ENCODE measurements around the gene NUP107. TPM values are rescaled to one million over a fixed set of nuclear protein-coding genes. Genes with fewer than 3 reads are reported as not detected.

Gene NUP107
- total RNA-seq, 3 donors from 2014 or later, result 27.7 to 39.6 (median 32.3) TPM

- TF ChIP-seq CTCF (IDR thresholded peaks at IDR 0.05), result no peak
- DNase-seq (no peak), ATAC-seq (no peak)
- H3K36me3 ChIP-seq (ENCODE audit: low read depth), result no peaks in the 10 kb centered on the region
- intact Hi-C loops (cut with DNase I, micrococcal nuclease), result no loop called here
- H3K9me3 ChIP-seq, result no peaks in the 10 kb centered on the region
- H3K4me1 ChIP-seq (ENCODE audit: low read depth), result no peaks in the 10 kb centered on the region
- no peak overlapping the region for H3K4me3 ChIP-seq
Observed at GRCh38 chr12:68775121-68775630, 88.4 kb downstream of the NUP107 start.

DNA sequence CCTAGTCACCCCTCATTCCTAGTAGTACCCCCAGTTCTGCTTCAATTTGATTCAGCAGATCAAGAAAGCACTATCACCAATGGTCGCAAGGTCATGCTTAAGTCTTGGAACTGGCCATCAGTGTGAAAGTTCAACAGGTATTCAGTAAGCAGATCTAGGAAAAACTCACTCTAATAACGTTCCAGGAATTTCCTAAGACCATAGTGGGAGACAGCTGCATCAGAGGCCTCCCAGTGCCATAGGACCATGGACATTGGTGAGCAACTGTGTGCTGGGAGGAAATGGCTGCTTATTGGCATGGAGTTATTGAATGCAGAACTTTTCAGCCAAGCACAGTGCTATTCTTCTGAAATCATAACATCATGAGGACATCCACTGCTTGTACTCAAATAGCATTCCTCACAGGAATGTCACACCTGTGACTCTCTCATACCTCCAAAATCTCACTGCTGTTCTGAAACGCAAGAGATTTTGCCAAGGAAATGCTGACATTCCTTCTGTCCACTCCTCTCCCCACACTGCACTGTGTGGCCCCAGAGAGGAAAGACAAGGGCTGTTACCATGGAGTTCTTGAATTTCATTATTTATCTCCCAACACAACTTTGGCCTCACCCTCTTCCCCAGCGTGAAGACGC, 90.3 kb downstream of the NUP107 start:
- H3K4me3 ChIP-seq, result no peak overlapping the region
- DNase-seq (no peak), ATAC-seq (no peak)
- no peak for TF ChIP-seq CTCF (IDR thresholded peaks at IDR 0.05)
- H3K36me3 ChIP-seq (ENCODE audit: low read depth), result no peaks in the 10 kb centered on the region
- no peaks in the 10 kb centered on the region for H3K9me3 ChIP-seq
- intact Hi-C loops (cut with DNase I, micrococcal nuclease), result no loop called here
- no peaks in the 10 kb centered on the region for H3K4me1 ChIP-seq (ENCODE audit: low read depth)

GRCh38 chr12:68779280-68779679, 92.5 kb downstream of the NUP107 start:
- H3K36me3 ChIP-seq (ENCODE audit: low read depth), result no peaks in the 10 kb centered on the region
- no peaks in the 10 kb centered on the region for H3K4me1 ChIP-seq (ENCODE audit: low read depth)
- ATAC-seq (no peak), DNase-seq (no peak)
- TF ChIP-seq CTCF (IDR thresholded peaks at IDR 0.05), result no peak
- no peaks in the 10 kb centered on the region for H3K9me3 ChIP-seq
- no peak overlapping the region for H3K4me3 ChIP-seq
- intact Hi-C loops (cut with DNase I, micrococcal nuclease), result no loop called here

DNA sequence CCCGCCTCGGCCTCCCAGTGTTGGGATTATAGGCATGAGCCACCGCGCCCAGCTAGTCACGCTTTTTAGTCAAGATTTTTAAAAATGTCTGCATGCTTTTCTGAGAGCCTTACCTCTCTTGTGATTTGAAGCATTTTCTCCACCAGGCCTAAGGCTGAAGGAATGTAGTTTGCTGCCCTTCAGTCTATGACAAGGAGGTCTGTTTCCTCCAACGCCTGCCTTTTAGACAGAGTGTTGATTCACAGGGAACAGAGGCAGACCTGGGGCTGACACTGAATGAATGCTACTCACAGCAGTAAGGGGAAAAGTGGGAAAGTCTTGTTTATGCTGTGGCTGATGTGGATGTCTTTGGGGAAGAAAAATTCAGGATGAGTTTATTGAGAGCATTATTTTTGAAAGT, 94.0 kb downstream of the NUP107 start:
- H3K4me1 ChIP-seq (ENCODE audit: low read depth), result no peaks in the 10 kb centered on the region
- intact Hi-C loops (cut with DNase I, micrococcal nuclease), result no loop called here
- TF ChIP-seq CTCF (IDR thresholded peaks at IDR 0.05), result no peak

GRCh38 chr12:68781728-68782127, 95.0 kb downstream of the NUP107 start:
- Histone ChIP-seq H3K36me3 (ENCODE audit: low read depth) (no peaks in the 10 kb centered on the region), H3K9me3 (no peaks in the 10 kb centered on the region), H3K4me3 (no peak overlapping the region), H3K4me1 (ENCODE audit: low read depth) (no peaks in the 10 kb centered on the region)
- ATAC-seq (no peak), DNase-seq (no peak)
- TF ChIP-seq CTCF (IDR thresholded peaks at IDR 0.05), result no peak
- intact Hi-C loops (cut with DNase I, micrococcal nuclease), result no loop called here

More for the DNA sequence above, 94.0 kb downstream of the NUP107 start:
- H3K36me3 ChIP-seq (ENCODE audit: low read depth), result no peaks in the 10 kb centered on the region
- DNase-seq, result no peak
- H3K4me3 ChIP-seq, result no peak overlapping the region
- no peak for ATAC-seq
- H3K9me3 ChIP-seq, result no peaks in the 10 kb centered on the region
